Neuronal stem cell (in vitro differentiated cells): ENCODE results near the gene SLC35E4.
A peak's percentile ranks its signal among the peaks of the same experiment; 100 is the strongest.
"Not testable (repeated sequence)": the region's sequence is repeated elsewhere in the genome, so short reads cannot be mapped to it uniquely, and the experiment has no call there.

Source experiments
- DNase-seq: peaks from one replicate; pipeline ENCODE4 v3.0.0-alpha.2; 2013; ENCODE audit warnings: low spot score
- H2AFZ ChIP-seq: one replicate; pipeline ENCODE4 v1.6.1; 2013; ENCODE audit warnings: mild to moderate bottlenecking, low read length, inconsistent platforms
- H2AK5ac ChIP-seq: 2 replicates; pipeline ENCODE4 v1.6.1; 2013; ENCODE audit warnings: low read depth, mild to moderate bottlenecking, inconsistent platforms, low read length, moderate library complexity, mixed read lengths
- H2BK120ac ChIP-seq: 2 replicates; pipeline ENCODE4 v1.6.1; 2013; ENCODE audit warnings: low read depth, mild to moderate bottlenecking, inconsistent platforms, low read length, moderate library complexity, mixed read lengths
- H2BK12ac ChIP-seq: one replicate; pipeline ENCODE4 v1.6.1; 2013; ENCODE audit warnings: low read length, inconsistent platforms
- H2BK15ac ChIP-seq: 2 replicates; pipeline ENCODE4 v1.6.1; 2013; ENCODE audit warnings: mild to moderate bottlenecking, low read length, inconsistent platforms, mixed read lengths
- H2BK5ac ChIP-seq: one replicate; pipeline ENCODE4 v1.6.1; 2013; ENCODE audit warnings: inconsistent platforms, mild to moderate bottlenecking, low read length, moderate library complexity
- H3K14ac ChIP-seq: one replicate; pipeline ENCODE4 v1.6.1; 2013; ENCODE audit warnings: low read length, inconsistent platforms
- H3K18ac ChIP-seq: 2 replicates; pipeline ENCODE4 v1.6.1; 2013; ENCODE audit warnings: low read length, inconsistent platforms
- H3K23ac ChIP-seq: 2 replicates; pipeline ENCODE4 v1.6.1; 2013; ENCODE audit warnings: low read depth, mild to moderate bottlenecking, mixed read lengths, low read length, inconsistent platforms; ENCODE audit not compliant: poor library complexity
- H3K27ac ChIP-seq: replicated peaks from 3 replicates; pipeline ENCODE4 v1.5.1; 2013; ENCODE audit warnings: low read length, inconsistent platforms
- H3K27me3 ChIP-seq, 3 experiments: 2 replicates each; pipeline ENCODE4 v1.6.1; 2013; ENCODE audit warnings: low read length in 3 of 3, mild to moderate bottlenecking in 2 of 3, inconsistent platforms in 1 of 3, low read depth in 1 of 3, mixed read lengths in 1 of 3, moderate library complexity in 1 of 3; ENCODE audit not compliant: control insufficient read depth in 3 of 3, insufficient read depth in 3 of 3
- H3K36me3 ChIP-seq, 2 donors: replicated peaks in 1 of 2; 2 replicates each; pipeline ENCODE4 v1.6.1; 2013; ENCODE audit warnings: low read length in 2 of 2; ENCODE audit not compliant: control insufficient read depth in 2 of 2, insufficient read depth in 2 of 2
- H3K4ac ChIP-seq: 2 replicates; pipeline ENCODE4 v1.6.1; 2013; ENCODE audit warnings: inconsistent platforms, mild to moderate bottlenecking, low read length, moderate library complexity
- H3K4me1 ChIP-seq, 2 donors: 1 replicate in 1 of 2; 2 replicates in 1 of 2; pipeline ENCODE4 v1.6.1; 2013; ENCODE audit warnings: low read length in 2 of 2, low read depth in 1 of 2; ENCODE audit not compliant: control insufficient read depth in 2 of 2, insufficient read depth in 1 of 2
- H3K4me2 ChIP-seq: one replicate; pipeline ENCODE4 v1.6.1; 2013; ENCODE audit warnings: mild to moderate bottlenecking, low read length, inconsistent platforms; ENCODE audit not compliant: insufficient read depth, poor library complexity, severe bottlenecking
- H3K4me3 ChIP-seq, 2 donors: 2 replicates each; pipeline ENCODE4 v1.5.1; 2013; ENCODE audit warnings: low read length in 2 of 2, mild to moderate bottlenecking in 2 of 2, inconsistent platforms in 1 of 2, moderate library complexity in 1 of 2
- H3K79me1 ChIP-seq: one replicate; pipeline ENCODE4 v1.6.1; 2013; ENCODE audit warnings: low read depth, mild to moderate bottlenecking, inconsistent platforms, low read length, moderate library complexity
- H3K9ac ChIP-seq: one replicate; pipeline ENCODE4 v1.6.1; 2013; ENCODE audit warnings: mild to moderate bottlenecking, low read depth, low read length, inconsistent platforms; ENCODE audit not compliant: poor library complexity
- H3K9me3 ChIP-seq, 2 donors: replicated peaks in 1 of 2; 2 replicates each; pipeline versions ENCODE3 to v1.6.1; 2013; ENCODE audit warnings: low read length in 2 of 2, mild to moderate bottlenecking in 2 of 2, inconsistent platforms in 1 of 2, low read depth in 1 of 2, mixed read lengths in 1 of 2, moderate library complexity in 1 of 2; ENCODE audit not compliant: control insufficient read depth in 2 of 2, insufficient read depth in 1 of 2
- H4K8ac ChIP-seq: one replicate; pipeline ENCODE4 v1.6.1; 2013; ENCODE audit warnings: low read depth, mild to moderate bottlenecking, inconsistent platforms, low read length, moderate library complexity
- H4K91ac ChIP-seq: one replicate; pipeline ENCODE4 v1.6.1; 2013; ENCODE audit warnings: low read length, low read depth, mild to moderate bottlenecking, inconsistent platforms; ENCODE audit not compliant: poor library complexity
- WGBS, 2 donors: extraction: QIAGEN DNeasy Blood & Tissue Kit; methylation state at CpG; one replicate each; pipeline ENCODE4 v1.1.7; 2013; ENCODE audit warnings: missing lambda C conversion rate in 2 of 2, mixed read lengths in 1 of 2; ENCODE audit not compliant: insufficient read length in 2 of 2, insufficient replicate concordance in 1 of 2; ENCODE audit errors: extremely low coverage in 2 of 2; 5-methylcytosine and 5-hydroxymethylcytosine counted together

Gene SLC35E4

GRCh38 chr22:30676565-30676964 lies 41.0 kb downstream of the SLC35E4 start:
- not testable (repeated sequence) for H3K27ac ChIP-seq, H3K18ac ChIP-seq, H3K9me3 ChIP-seq, H2BK15ac ChIP-seq, H3K36me3 ChIP-seq, H2BK5ac ChIP-seq, H3K9ac ChIP-seq, H3K4me1 ChIP-seq, H3K4ac ChIP-seq, DNase-seq, H2AFZ ChIP-seq, H3K4me2 ChIP-seq, H3K23ac ChIP-seq, H3K14ac ChIP-seq, H2AK5ac ChIP-seq, H3K79me1 ChIP-seq, H4K8ac ChIP-seq, H3K4me3 ChIP-seq, H4K91ac ChIP-seq, H2BK120ac ChIP-seq, H2BK12ac ChIP-seq
- peaks cover 0 to 23% (median 0%) of the 10 kb centered on the region in 3 experiments for H3K27me3 ChIP-seq
- no CpG with 5 or more reads among the region's 3 CpGs for WGBS, 2 donors

- H2AK5ac ChIP-seq, H2BK12ac ChIP-seq, DNase-seq, H3K79me1 ChIP-seq, H3K27ac ChIP-seq, H4K91ac ChIP-seq, H3K9ac ChIP-seq, H4K8ac ChIP-seq, H3K36me3 ChIP-seq, H2BK15ac ChIP-seq, H3K14ac ChIP-seq, H3K4ac ChIP-seq, H2BK5ac ChIP-seq, H3K9me3 ChIP-seq, H3K23ac ChIP-seq, H3K4me3 ChIP-seq, H3K4me1 ChIP-seq, H2BK120ac ChIP-seq, H3K18ac ChIP-seq, H3K4me2 ChIP-seq: not testable (repeated sequence)
- Histone ChIP-seq H2AFZ (peak overlapping the region; percentile 70), H3K27me3 (peaks cover 0 to 22% (median 0%) of the 10 kb centered on the region in 3 experiments)
- WGBS, 2 donors, result no CpG with 5 or more reads among the region's 12 CpGs
Observed at GRCh38 chr22:30679895-30680690, 44.5 kb downstream of the SLC35E4 start.

- no peaks in the 10 kb centered on the region for H3K36me3 ChIP-seq
- H3K9ac ChIP-seq, result no peak overlapping the region
- H3K27ac ChIP-seq, result no peak overlapping the region
- no peaks in the 10 kb centered on the region for H3K79me1 ChIP-seq
- H4K91ac ChIP-seq, result no peak overlapping the region
- H2AK5ac ChIP-seq, result no peak overlapping the region
- H3K18ac ChIP-seq, result no peak overlapping the region
- H3K9me3 ChIP-seq, result no peaks in the 10 kb centered on the region
- H3K27me3 ChIP-seq, result peaks cover 0 to 17% (median 0%) of the 10 kb centered on the region in 3 experiments
- H2AFZ ChIP-seq, result no peak overlapping the region
- H2BK5ac ChIP-seq, result no peak overlapping the region
- H3K4me1 ChIP-seq, result peaks cover 7 to 8% of the 10 kb centered on the region in 2 donors
- no CpG with 5 or more reads among the region's 1 CpG for WGBS, 2 donors
- H3K4ac ChIP-seq, result no peak overlapping the region
- DNase-seq, result no peak
- H3K14ac ChIP-seq, result no peak overlapping the region
- H3K4me2 ChIP-seq, result no peak overlapping the region
- H2BK12ac ChIP-seq, result no peak overlapping the region
- no peak overlapping the region for H4K8ac ChIP-seq
- H2BK15ac ChIP-seq, result no peak overlapping the region
- H3K4me3 ChIP-seq, result no peak overlapping the region
- H3K23ac ChIP-seq, result no peak overlapping the region
- H2BK120ac ChIP-seq, result no peak overlapping the region
Observed at GRCh38 chr22:30680991-30681770, 45.6 kb downstream of the SLC35E4 start.

- no peaks in the 10 kb centered on the region for H3K9me3 ChIP-seq
Observed at GRCh38 chr22:30681831-30682230, 46.2 kb downstream of the SLC35E4 start.

More at GRCh38 chr22:30681831-30682230, 46.2 kb downstream of the SLC35E4 start:
- H3K4me1 ChIP-seq, result peaks cover 7 to 8% of the 10 kb centered on the region in 2 donors
- H2BK15ac ChIP-seq, result no peak overlapping the region
- no peak overlapping the region for H3K4me3 ChIP-seq
- peaks cover 0 to 17% (median 0%) of the 10 kb centered on the region in 3 experiments for H3K27me3 ChIP-seq
- H2BK120ac ChIP-seq, result no peak overlapping the region
- no peak overlapping the region for H4K8ac ChIP-seq
- H3K4ac ChIP-seq, result no peak overlapping the region
- no peak for DNase-seq
- H2BK5ac ChIP-seq, result no peak overlapping the region
- H3K14ac ChIP-seq, result no peak overlapping the region
- no peak overlapping the region for H2BK12ac ChIP-seq
- no peak overlapping the region for H3K9ac ChIP-seq
- no peak overlapping the region for H2AK5ac ChIP-seq
- no peak overlapping the region for H4K91ac ChIP-seq
- H3K79me1 ChIP-seq, result no peaks in the 10 kb centered on the region
- no peak overlapping the region for H3K23ac ChIP-seq
- no peaks in the 10 kb centered on the region for H3K36me3 ChIP-seq
- H3K27ac ChIP-seq, result no peak overlapping the region
- H2AFZ ChIP-seq, result no peak overlapping the region
- no peak overlapping the region for H3K18ac ChIP-seq
- no CpG with 5 or more reads among the region's 2 CpGs for WGBS, 2 donors
- no peak overlapping the region for H3K4me2 ChIP-seq
